B cell (primary cell): Measurements from ENCODE around the gene ADK. TPM values are rescaled to one million over a fixed set of nuclear protein-coding genes. Genes with fewer than 3 reads are reported as not detected.

ENCODE experiments used
- ATAC-seq: fragments of 200-7000 bp; cut with Tn5 transposase; one replicate; pipeline ENCODE4 v1.10.0; 2021; ENCODE audit warnings: low read depth, mild to moderate bottlenecking, moderate number of reproducible peaks, moderate library complexity
- CTCF ChIA-PET: fragments of 350-600 bp; sonication (Branson Sonifier 250); formaldehyde crosslinking; loops from one replicate; lab custom pipeline; 2021; ENCODE audit warnings: antibody characterized with exemption, inconsistent platforms; lab: Charles Lee
- POLR2A ChIA-PET: fragments of 350-600 bp; sonication (Branson Sonifier 250); formaldehyde crosslinking; loops from one replicate; lab custom pipeline; 2021; ENCODE audit warnings: antibody characterized with exemption; lab: Charles Lee
- DNase-seq: peaks from one replicate; pipeline ENCODE4 v3.0.0; 2013
- H2AFZ ChIP-seq: 2 replicates; pipeline ENCODE4 v1.6.1; 2012; ENCODE audit warnings: mild to moderate bottlenecking, low read depth, low read length; ENCODE audit not compliant: insufficient read depth, poor library complexity, severe bottlenecking
- H3K27ac ChIP-seq, 2 donors: 1 replicate in 1 of 2; 2 replicates in 1 of 2; pipeline ENCODE4 v1.5.1; 2012 to 2013; ENCODE audit warnings: low read length in 2 of 2, mild to moderate bottlenecking in 2 of 2, moderate library complexity in 1 of 2
- H3K27me3 ChIP-seq, 4 experiments: fragments of 200-600 bp in 1 of 4; sonication (generic) in 1 of 4; replicated peaks in 1 of 4; 1 replicate in 2 of 4; 2 replicates in 2 of 4; pipeline versions ENCODE4 v1.6.1 to v1.7.0; 2013 to 2016; ENCODE audit warnings: low read length in 3 of 4, mild to moderate bottlenecking in 2 of 4, mixed read lengths in 1 of 4, moderate library complexity in 1 of 4; ENCODE audit not compliant: insufficient read depth in 4 of 4, control insufficient read depth in 3 of 4; ENCODE audit errors: control extremely low read depth in 1 of 4
- H3K36me3 ChIP-seq, 2 experiments: replicated peaks in 1 of 2; 1 replicate in 1 of 2; 2 replicates in 1 of 2; pipeline versions ENCODE4 v1.6.1 to v1.7.1; 2013; ENCODE audit warnings: low read length in 1 of 2; ENCODE audit not compliant: insufficient read depth in 2 of 2, control insufficient read depth in 1 of 2; ENCODE audit errors: control extremely low read depth in 1 of 2, extremely low read depth in 1 of 2
- H3K4me1 ChIP-seq, 2 donors: fragments of 200-600 bp in 1 of 2; sonication (generic) in 1 of 2; 1 replicate in 1 of 2; 2 replicates in 1 of 2; pipeline versions ENCODE4 v1.5.1 to v1.6.1; 2013 to 2017; ENCODE audit warnings: low read length in 2 of 2; ENCODE audit not compliant: control insufficient read depth in 2 of 2, insufficient read depth in 2 of 2
- H3K4me2 ChIP-seq: replicated peaks from 2 replicates; pipeline ENCODE3; 2012; ENCODE audit warnings: mild to moderate bottlenecking, low read depth, low read length; ENCODE audit not compliant: poor library complexity, severe bottlenecking
- H3K4me3 ChIP-seq, 5 experiments: fragments of 200-600 bp in 1 of 5; sonication (generic) in 1 of 5; 1 replicate in 3 of 5; 2 replicates in 2 of 5; pipeline versions ENCODE4 v1.5.1 to v1.7.0; 2011 to 2016; ENCODE audit warnings: low read length in 4 of 5, mild to moderate bottlenecking in 4 of 5, low read depth in 2 of 5, control low read depth in 1 of 5, moderate library complexity in 1 of 5; ENCODE audit not compliant: insufficient read depth in 1 of 5; ENCODE audit errors: control extremely low read depth in 1 of 5, extremely low read depth in 1 of 5
- H3K79me2 ChIP-seq: fragments of 200-600 bp; sonication (generic); one replicate; pipeline ENCODE4 v1.6.0; 2016; ENCODE audit warnings: low read length; ENCODE audit not compliant: control insufficient read depth, insufficient read depth
- H3K9ac ChIP-seq: fragments of 200-600 bp; sonication (generic); 2 replicates; pipeline ENCODE4 v1.6.1; 2017; ENCODE audit warnings: mild to moderate bottlenecking, low read length, moderate library complexity
- H3K9me3 ChIP-seq, 3 donors: one replicate each; pipeline versions ENCODE4 v1.6.1 to v1.7.1; 2013; ENCODE audit warnings: low read length in 2 of 3; ENCODE audit not compliant: control insufficient read depth in 2 of 3, insufficient read depth in 1 of 3; ENCODE audit errors: control extremely low read depth in 1 of 3
- H4K20me1 ChIP-seq: 2 replicates; pipeline ENCODE4 v1.6.0; 2012; ENCODE audit warnings: mild to moderate bottlenecking, low read length; ENCODE audit not compliant: insufficient read depth, control insufficient read depth, poor library complexity, severe bottlenecking
- H3K27ac Mint-ChIP-seq: one replicate; pipeline ENCODE4 v1.8.0; 2021; ENCODE audit warnings: mixed read lengths
- H3K27me3 Mint-ChIP-seq: one replicate; pipeline ENCODE4 v1.8.0; 2021; ENCODE audit warnings: mixed read lengths
- H3K4me1 Mint-ChIP-seq: one replicate; pipeline ENCODE4 v1.8.0; 2021; ENCODE audit warnings: mixed read lengths
- H3K4me3 Mint-ChIP-seq: one replicate; pipeline ENCODE4 v1.8.0; 2021; ENCODE audit warnings: mixed read lengths
- H3K9me3 Mint-ChIP-seq: one replicate; pipeline ENCODE4 v1.8.0; 2022; ENCODE audit warnings: mixed read lengths; ENCODE audit not compliant: insufficient read depth
- CTCF ChIP-seq: fragments of 200-600 bp; IDR thresholded peaks from one replicate; pipeline ENCODE4 v1.8.0; 2022; ENCODE audit warnings: antibody characterized with exemption, mild to moderate bottlenecking
- EZH2 ChIP-seq: IDR thresholded peaks from 2 replicates; pipeline ENCODE4 v1.6.1; 2012; ENCODE audit warnings: borderline replicate concordance, low read depth, mild to moderate bottlenecking, moderate library complexity, low read length; ENCODE audit not compliant: insufficient read depth, poor library complexity, severe bottlenecking
- WGBS: methylation state at CpG from one replicate; pipeline ENCODE4 v1.1.5; 2013; ENCODE audit warnings: missing lambda C conversion rate; ENCODE audit not compliant: insufficient coverage; 5-methylcytosine and 5-hydroxymethylcytosine counted together
- intact Hi-C: fragments of 100-400 bp; cut with micrococcal nuclease; formaldehyde crosslinking; loops from one replicate; pipeline ENCODE4 v1.10.0; 2022
- polyA plus RNA-seq: library from polyadenylated mRNA; depleted of rRNA; stranded (reverse); fragments of >200 nt; gene quantifications from 2 replicates; pipeline ENCODE4 v1.2.3, GENCODE V29; 2012
- total RNA-seq, 2 donors: library from RNA; stranded (reverse); fragments of 120-200 nt in 1 of 2; gene quantifications; 1 replicate in 1 of 2; 2 replicates in 1 of 2; pipeline versions ENCODE4 v1.2.3 to v1.2.4, GENCODE V29; 2013 to 2022

The ADK gene
- total and polyA plus RNA-seq, 2 donors (not counting 1 experiment from before 2014, with no cell fraction given), result 37.2 to 52.6 TPM

GRCh38 chr10:74738052-74738451, 587.0 kb downstream of the ADK start:
- no peaks in the 10 kb centered on the region for H3K27me3 ChIP-seq
- TF ChIP-seq CTCF (no peak), EZH2 (no peak)
- H3K9me3 ChIP-seq, result peaks cover 0 to 3% (median 3%) of the 10 kb centered on the region in 3 donors
- Mint-ChIP-seq H3K9me3 (no peaks in the 10 kb centered on the region), H3K4me1 (peaks cover 25% of the 10 kb centered on the region), H3K27me3 (no peaks in the 10 kb centered on the region), H3K27ac (no peak overlapping the region), H3K4me3 (no peak overlapping the region)
- POLR2A ChIA-PET, result interaction anchor here (0.6 to 1.6 kb wide), 2 partner anchors 88 to 96 kb away, joined by 3 read pairs; partner anchors contain the start of gene KAT6B
- no peak overlapping the region for H3K9ac ChIP-seq
- H4K20me1 ChIP-seq, result no peaks in the 10 kb centered on the region
- no peak for DNase-seq
- no peaks in the 10 kb centered on the region for H3K36me3 ChIP-seq
- CTCF ChIA-PET, result interaction anchor here (0.6 to 4.1 kb wide), 11 partner anchors 18 to 365 kb away, joined by 3 to 49 read pairs (median 3); no protein-coding TSS in a partner anchor
- intact Hi-C loops, result loop anchor here (10.0 kb wide), 2 partner anchors 87 to 357 kb away; partner anchors contain the start of gene KAT6B
- ATAC-seq, result peak; percentile 45
- no peak overlapping the region for H3K4me3 ChIP-seq
- no peak overlapping the region for H2AFZ ChIP-seq
- H3K4me2 ChIP-seq, result peak overlapping the region; percentile 59
- no peak overlapping the region for H3K27ac ChIP-seq
- H3K4me1 ChIP-seq, result peaks cover 21 to 23% of the 10 kb centered on the region in 2 donors
- no CpG with 5 or more reads among the region's 1 CpG for whole genome bisulfite sequencing
- no peaks in the 10 kb centered on the region for H3K79me2 ChIP-seq

- no peak for ATAC-seq
- Histone ChIP-seq H3K36me3 (no peaks in the 10 kb centered on the region), H2AFZ (peak overlapping the region; percentile 62), H3K9me3 (peaks cover 0 to 3% (median 2%) of the 10 kb centered on the region in 3 donors), H3K27me3 (no peaks in the 10 kb centered on the region), H3K9ac (peak overlapping the region; percentile 46), H3K79me2 (no peaks in the 10 kb centered on the region), H3K4me3 (peak overlapping the region in 1 of 5 experiments; percentile 33), H4K20me1 (no peaks in the 10 kb centered on the region), H3K4me1 (peaks cover 21 to 23% of the 10 kb centered on the region in 2 donors), H3K4me2 (peak overlapping the region; percentile 59), H3K27ac (peak overlapping the region in 1 of 2 donors; percentile 37)
- H3K9me3 Mint-ChIP-seq, result no peaks in the 10 kb centered on the region
- WGBS, result no CpG with 5 or more reads among the region's 3 CpGs
- no peaks in the 10 kb centered on the region for H3K27me3 Mint-ChIP-seq
- intact Hi-C loops, result loop anchor here (10.0 kb wide), 2 partner anchors 86 to 356 kb away; partner anchors contain the start of gene KAT6B
- no peak for DNase-seq
- ChIA-PET POLR2A (interaction anchor here (1.6 kb wide), 1 partner anchor 87 kb away, joined by 3 read pairs; the partner anchor contains the start of gene KAT6B), CTCF (interaction anchor here (0.6 to 4.1 kb wide), 14 partner anchors 19 to 365 kb away, joined by 3 to 49 read pairs (median 3); no protein-coding TSS in a partner anchor)
- peaks cover 25% of the 10 kb centered on the region for H3K4me1 Mint-ChIP-seq
- peak overlapping the region; percentile 66 for H3K4me3 Mint-ChIP-seq
- no peak overlapping the region for H3K27ac Mint-ChIP-seq
- no peak for TF ChIP-seq CTCF
- no peak for TF ChIP-seq EZH2
Measured at GRCh38 chr10:74738542-74738941, 587.5 kb downstream of the ADK start.
